ENCODE data around the gene SEC24C. TPM values are rescaled to one million over a fixed set of nuclear protein-coding genes. Genes with fewer than 3 reads are reported as not detected.
"Not testable (repeated sequence)": the region's sequence is repeated elsewhere in the genome, so short reads cannot be mapped to it uniquely, and the experiment has no call there.

Gene SEC24C
- polyA plus RNA-seq, 2 of the 4 experiments (the other 2 are of a cell fraction) = 54.3 to 84.7 TPM

DNA sequence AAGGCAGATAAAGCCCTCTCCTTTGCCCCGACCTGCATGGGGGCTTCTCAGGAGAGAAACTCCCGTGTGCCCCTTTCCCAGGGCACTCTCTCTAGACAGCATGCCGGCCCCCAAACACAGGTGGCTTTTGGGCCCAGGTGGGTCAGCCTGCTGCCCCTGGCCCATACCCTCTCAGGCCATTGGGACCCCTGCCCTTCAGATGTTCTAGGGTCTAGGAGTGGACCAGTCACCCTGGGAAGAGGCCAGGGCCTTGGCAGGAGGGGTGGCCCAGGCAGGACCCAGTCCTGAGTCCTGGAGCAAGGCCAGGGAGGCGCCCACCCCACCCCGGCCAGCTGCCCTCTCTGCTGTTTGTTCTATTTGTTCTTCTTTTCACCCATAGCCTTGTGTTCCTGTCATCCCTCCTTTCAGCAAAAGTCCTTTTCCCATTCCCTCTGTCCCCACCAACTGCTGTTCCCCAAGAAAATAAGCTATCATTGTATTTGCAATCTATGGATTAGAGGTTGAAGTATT, 9.3 kb upstream of the SEC24C start (continued):
- TF ChIP-seq, protein P1, sequence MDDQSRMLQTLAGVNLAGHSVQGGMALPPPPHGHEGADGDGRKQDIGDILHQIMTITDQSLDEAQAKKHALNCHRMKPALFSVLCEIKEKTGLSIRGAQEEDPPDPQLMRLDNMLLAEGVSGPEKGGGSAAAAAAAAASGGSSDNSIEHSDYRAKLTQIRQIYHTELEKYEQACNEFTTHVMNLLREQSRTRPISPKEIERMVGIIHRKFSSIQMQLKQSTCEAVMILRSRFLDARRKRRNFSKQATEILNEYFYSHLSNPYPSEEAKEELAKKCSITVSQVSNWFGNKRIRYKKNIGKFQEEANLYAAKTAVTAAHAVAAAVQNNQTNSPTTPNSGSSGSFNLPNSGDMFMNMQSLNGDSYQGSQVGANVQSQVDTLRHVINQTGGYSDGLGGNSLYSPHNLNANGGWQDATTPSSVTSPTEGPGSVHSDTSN (IDR thresholded peaks at IDR 0.05) = no peak
- no peak for TF ChIP-seq RARB (CRISPR knock-in tag; IDR thresholded peaks at IDR 0.05)

DNA sequence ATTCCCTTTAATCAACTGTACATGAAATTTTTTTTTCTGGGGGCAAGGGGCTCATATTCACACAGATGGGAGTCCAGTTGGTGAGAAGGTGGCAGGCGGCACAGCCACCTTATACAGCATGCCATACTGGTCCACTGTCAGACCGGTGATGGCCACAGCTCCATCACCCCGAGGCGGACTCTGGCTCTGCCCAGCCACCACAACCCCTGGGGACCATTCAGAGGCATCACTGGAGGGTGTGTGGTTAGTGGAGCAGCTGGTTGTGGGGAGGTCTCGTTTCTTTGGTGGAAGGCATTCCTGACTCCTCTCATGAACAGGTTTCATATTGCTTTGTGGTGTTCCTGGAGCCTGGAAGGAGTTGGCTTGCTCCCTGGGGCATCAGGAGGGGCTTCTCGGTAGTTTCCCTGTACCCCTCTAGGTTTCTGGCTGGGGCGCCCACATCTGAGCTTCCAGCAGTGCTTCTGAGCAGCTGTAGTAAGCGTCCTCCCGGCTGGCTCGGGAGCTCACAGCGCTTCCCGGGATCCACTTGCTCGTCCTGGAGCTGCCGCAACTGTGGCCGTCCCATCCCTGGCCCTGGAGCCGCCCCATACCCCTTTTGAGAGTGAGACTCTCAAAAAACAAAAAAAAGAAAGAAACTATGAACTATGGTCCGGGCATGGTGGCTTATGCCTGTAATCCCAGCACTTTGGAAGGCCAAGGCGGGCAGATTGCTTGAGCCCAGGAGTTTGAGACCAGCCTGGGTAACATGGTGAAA, 3.5 kb upstream of the SEC24C start:
- FAIRE-seq = not testable (repeated sequence)

DNA sequence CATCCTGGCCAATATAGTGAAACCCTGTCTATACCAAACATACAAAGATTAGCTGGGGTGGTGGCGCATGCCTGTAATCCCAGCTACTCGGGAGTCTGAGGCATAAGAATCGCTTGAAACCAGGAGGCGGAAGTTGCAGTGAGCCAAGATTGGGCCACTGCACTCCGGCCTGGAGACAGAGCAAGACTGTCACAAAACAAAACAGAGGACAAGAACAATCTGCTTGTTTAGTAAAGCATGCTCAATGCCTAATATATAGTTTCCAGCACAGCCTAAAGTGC, 1.8 kb upstream of the SEC24C start:
- no peak for DNase-seq (ENCODE audit: low read depth in 1 of 2, low spot score in 1 of 2)
- TF ChIP-seq, protein P2, sequence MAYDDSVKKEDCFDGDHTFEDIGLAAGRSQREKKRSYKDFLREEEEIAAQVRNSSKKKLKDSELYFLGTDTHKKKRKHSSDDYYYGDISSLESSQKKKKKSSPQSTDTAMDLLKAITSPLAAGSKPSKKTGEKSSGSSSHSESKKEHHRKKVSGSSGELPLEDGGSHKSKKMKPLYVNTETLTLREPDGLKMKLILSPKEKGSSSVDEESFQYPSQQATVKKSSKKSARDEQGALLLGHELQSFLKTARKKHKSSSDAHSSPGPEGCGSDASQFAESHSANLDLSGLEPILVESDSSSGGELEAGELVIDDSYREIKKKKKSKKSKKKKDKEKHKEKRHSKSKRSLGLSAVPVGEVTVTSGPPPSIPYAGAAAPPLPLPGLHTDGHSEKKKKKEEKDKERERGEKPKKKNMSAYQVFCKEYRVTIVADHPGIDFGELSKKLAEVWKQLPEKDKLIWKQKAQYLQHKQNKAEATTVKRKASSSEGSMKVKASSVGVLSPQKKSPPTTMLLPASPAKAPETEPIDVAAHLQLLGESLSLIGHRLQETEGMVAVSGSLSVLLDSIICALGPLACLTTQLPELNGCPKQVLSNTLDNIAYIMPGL (CRISPR knock-in tag; IDR thresholded peaks at IDR 0.05; ENCODE audit: borderline replicate concordance) = no peak
- TF ChIP-seq HOXB13 (CRISPR knock-in tag; IDR thresholded peaks at IDR 0.05; ENCODE audit: low read depth) (no peak), EHMT2 (IDR thresholded peaks at IDR 0.05; ENCODE audit: low read depth) (no peak), CHD2 (IDR thresholded peaks at IDR 0.05; ENCODE audit: low read length, partially characterized antibody) (no peak), FOSL2 (IDR thresholded peaks at IDR 0.05) (no peak), FOSL2 (CRISPR knock-in tag; IDR thresholded peaks at IDR 0.05) (no peak), RCOR1 (IDR thresholded peaks at IDR 0.05; ENCODE audit: low read depth, low read length) (no peak), HOXB5 (CRISPR knock-in tag; IDR thresholded peaks at IDR 0.05) (no peak), HOXA7 (CRISPR knock-in tag; IDR thresholded peaks at IDR 0.05) (no peak), SMC3 (IDR thresholded peaks at IDR 0.05) (no peak)
- TF ChIP-seq, protein P3, sequence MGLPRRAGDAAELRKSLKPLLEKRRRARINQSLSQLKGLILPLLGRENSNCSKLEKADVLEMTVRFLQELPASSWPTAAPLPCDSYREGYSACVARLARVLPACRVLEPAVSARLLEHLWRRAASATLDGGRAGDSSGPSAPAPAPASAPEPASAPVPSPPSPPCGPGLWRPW (IDR thresholded peaks at IDR 0.05) = no peak
- peak overlapping the region; percentile 58 to 73; a peak in 4 of 6 replicates for H3K27ac ChIP-seq
- H3K4me2 ChIP-seq = peak overlapping the region; percentile 95
- 89% methylated on average over 5 of the region's 5 CpGs for WGBS (ENCODE audit: missing lambda C conversion rate)
- no peak for ATAC-seq
- H3K4me1 ChIP-seq = peaks cover 35% of the 10 kb centered on the region
- POLR2A ChIA-PET = interaction anchor here (1.3 to 4.3 kb wide), 2 partner anchors 12 to 30 kb away, joined by 3 to 45 read pairs; no protein-coding TSS in a partner anchor
- FAIRE-seq = no peak
- no peaks in the 10 kb centered on the region for H3K9me3 ChIP-seq
- CTCF ChIA-PET = interaction anchor here (1.6 kb wide), 1 partner anchor 11 kb away, joined by 7 read pairs; no protein-coding TSS in a partner anchor
- no peak overlapping the region for H3K4me3 ChIP-seq

More for the DNA sequence above, 3.5 kb upstream of the SEC24C start:
- CTCF ChIA-PET = interaction anchor here (0.7 kb wide), 1 partner anchor 9 kb away, joined by 3 read pairs; no protein-coding TSS in a partner anchor
- ATAC-seq; H3K9me3 ChIP-seq; H3K4me2 ChIP-seq; DNase-seq (ENCODE audit: low read depth in 1 of 2, low spot score in 1 of 2); H3K4me3 ChIP-seq: not testable (repeated sequence)
- POLR2A ChIA-PET = interaction anchor here (0.6 to 0.8 kb wide), 2 partner anchors 10 to 12 kb away, joined by 3 to 5 read pairs; no protein-coding TSS in a partner anchor
- Histone ChIP-seq H3K27ac (peak overlapping the region in 1 of 2 experiments; percentile 73; a peak in 4 of 6 replicates), H3K4me1 (peaks cover 31% of the 10 kb centered on the region)
- 92% methylated on average over 17 of the region's 18 CpGs for WGBS (ENCODE audit: missing lambda C conversion rate)

DNA sequence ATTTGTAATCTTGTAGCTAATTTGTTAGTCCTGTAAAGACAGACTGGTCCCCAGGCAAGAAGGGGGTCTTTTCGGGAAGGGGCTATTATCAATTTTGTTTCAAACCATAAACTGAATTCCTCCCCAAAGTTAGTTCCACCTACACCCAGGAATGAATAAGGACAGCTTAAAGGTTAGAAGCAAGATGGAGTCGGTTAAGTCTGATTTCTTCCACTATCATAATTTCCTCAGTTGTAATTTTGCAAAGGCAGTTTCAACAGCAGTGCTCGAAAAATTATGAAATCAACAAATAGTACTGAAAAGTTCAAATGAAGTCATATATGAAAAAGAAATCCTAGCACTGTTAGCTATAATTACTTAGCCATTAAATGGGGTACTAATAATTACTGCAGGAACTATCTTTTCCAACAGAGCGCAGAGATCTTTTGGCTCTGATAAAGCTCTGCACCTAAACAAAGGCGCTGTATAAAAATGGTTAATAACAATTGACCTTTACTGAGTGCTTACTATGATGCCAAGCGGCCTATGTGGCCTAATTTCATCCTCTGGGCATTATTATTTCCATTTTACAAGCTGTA, 756 bp upstream of the SEC24C start:
- DNase-seq (ENCODE audit: low read depth in 1 of 2, low spot score in 1 of 2) (no peak), FAIRE-seq (no peak), ATAC-seq (no peak; a peak in 1 of 6 replicates)
- ChIA-PET CTCF (interaction anchor here (0.9 to 1.6 kb wide), 2 partner anchors 12 to 30 kb away, joined by 3 to 7 read pairs; no protein-coding TSS in a partner anchor), POLR2A (interaction anchor here (0.9 to 4.3 kb wide), 5 partner anchors 13 to 134 kb away, joined by 3 to 45 read pairs (median 4); partner anchors contain the start of gene CHCHD1)
- Histone ChIP-seq H3K4me2 (peak overlapping the region; percentile 95), H3K27ac (peak overlapping the region; percentile 90 to 94), H3K4me3 (peak overlapping the region; percentile 72), H3K9me3 (no peaks in the 10 kb centered on the region), H3K4me1 (peaks cover 35% of the 10 kb centered on the region)
- WGBS (ENCODE audit: missing lambda C conversion rate) = 34% methylated on average over 6 of the region's 6 CpGs
- TF ChIP-seq, protein P4, sequence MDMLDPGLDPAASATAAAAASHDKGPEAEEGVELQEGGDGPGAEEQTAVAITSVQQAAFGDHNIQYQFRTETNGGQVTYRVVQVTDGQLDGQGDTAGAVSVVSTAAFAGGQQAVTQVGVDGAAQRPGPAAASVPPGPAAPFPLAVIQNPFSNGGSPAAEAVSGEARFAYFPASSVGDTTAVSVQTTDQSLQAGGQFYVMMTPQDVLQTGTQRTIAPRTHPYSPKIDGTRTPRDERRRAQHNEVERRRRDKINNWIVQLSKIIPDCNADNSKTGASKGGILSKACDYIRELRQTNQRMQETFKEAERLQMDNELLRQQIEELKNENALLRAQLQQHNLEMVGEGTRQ (IDR thresholded peaks at IDR 0.05) = no peak
- 0 out of 2 replicates have a peak, but pooled peaks have one; percentile 1 for TF ChIP-seq ESRRA (IDR thresholded peaks at IDR 0.05; ENCODE audit: borderline replicate concordance, low read length)
- TF ChIP-seq ZNF302 (CRISPR knock-in tag; IDR thresholded peaks at IDR 0.05) = peak; percentile 97
- TF ChIP-seq TFCP2L1 (CRISPR knock-in tag; IDR thresholded peaks at IDR 0.05) = peak; percentile 78; the same call in 1 of the 2 replicates
- TF ChIP-seq RCOR1 (IDR thresholded peaks at IDR 0.05; ENCODE audit: low read depth, low read length) = no peak
- TF ChIP-seq HOXA7 (CRISPR knock-in tag; IDR thresholded peaks at IDR 0.05) = 0 out of 2 replicates have a peak, but pooled peaks have one; percentile 79
- TF ChIP-seq EHF (CRISPR knock-in tag; IDR thresholded peaks at IDR 0.05) = peak; percentile 98
- TF ChIP-seq, protein P5, sequence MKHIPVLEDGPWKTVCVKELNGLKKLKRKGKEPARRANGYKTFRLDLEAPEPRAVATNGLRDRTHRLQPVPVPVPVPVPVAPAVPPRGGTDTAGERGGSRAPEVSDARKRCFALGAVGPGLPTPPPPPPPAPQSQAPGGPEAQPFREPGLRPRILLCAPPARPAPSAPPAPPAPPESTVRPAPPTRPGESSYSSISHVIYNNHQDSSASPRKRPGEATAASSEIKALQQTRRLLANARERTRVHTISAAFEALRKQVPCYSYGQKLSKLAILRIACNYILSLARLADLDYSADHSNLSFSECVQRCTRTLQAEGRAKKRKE (CRISPR knock-in tag; IDR thresholded peaks at IDR 0.05; ENCODE audit: low read depth) = peak; percentile 98
- TF ChIP-seq, protein P2 (CRISPR knock-in tag; IDR thresholded peaks at IDR 0.05; ENCODE audit: borderline replicate concordance) = no peak; the same call in 1 of the 2 replicates
- peak; percentile 93 for TF ChIP-seq FOXS1 (CRISPR knock-in tag; IDR thresholded peaks at IDR 0.05)
- TF ChIP-seq, protein P6, sequence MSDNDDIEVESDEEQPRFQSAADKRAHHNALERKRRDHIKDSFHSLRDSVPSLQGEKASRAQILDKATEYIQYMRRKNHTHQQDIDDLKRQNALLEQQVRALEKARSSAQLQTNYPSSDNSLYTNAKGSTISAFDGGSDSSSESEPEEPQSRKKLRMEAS (IDR thresholded peaks at IDR 0.05) = no peak
- no peak for TF ChIP-seq POLR2A (IDR thresholded peaks at IDR 0.05; ENCODE audit: low read length)
